ENCODE measurements around the gene INAVA.
"Not testable (repeated sequence)": the region's sequence is repeated elsewhere in the genome, so short reads cannot be mapped to it uniquely, and the experiment has no call there.

INAVA gene

DNA sequence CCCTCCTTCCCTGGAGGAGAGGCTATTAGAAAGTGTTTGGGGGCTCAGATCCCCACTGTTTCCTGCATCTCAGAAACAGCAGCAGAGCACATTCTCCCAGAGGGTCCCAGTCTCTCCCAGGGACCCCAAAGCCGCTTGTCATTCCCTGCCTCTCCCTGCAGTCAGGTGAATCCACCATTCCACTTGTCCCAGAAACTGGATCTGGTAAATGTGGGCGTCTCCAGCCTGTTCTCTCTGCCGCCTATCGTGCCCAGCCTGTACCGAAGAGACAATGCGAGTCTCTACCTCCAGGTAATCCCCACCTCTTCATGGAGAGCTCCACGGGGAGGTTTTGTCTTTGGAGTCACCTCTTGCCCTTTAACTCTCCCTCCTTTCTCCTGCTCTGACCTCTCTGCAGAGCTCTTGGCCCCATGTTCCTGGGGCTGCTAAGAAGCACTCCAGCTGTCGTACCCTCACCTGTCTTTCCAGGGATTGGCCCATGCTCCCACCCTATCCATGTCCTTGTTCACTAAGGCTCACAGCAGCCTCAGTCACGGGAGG lies 26.9 kb downstream of the INAVA start:
- DNase-seq = no peak

DNA sequence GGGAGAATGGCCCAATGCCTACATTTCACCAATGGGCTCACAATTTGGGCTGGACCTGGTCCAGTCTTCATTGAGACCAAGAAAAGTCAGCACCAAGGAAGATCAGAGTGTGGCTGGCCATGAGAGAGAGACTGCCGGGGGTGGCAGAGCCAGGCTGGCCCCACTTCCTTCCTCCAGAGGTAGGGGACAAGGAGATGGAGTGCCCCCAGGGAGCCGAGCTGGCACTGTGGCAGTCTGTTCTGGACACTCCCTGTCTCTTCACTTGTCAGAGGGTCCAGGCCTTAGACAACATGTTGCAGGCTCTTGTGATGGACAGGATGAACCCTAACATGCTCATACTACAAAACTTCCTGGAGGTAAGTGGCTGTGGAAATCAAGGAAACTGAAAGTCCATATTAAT lies 27.7 kb downstream of the INAVA start:
- no peak for DNase-seq

DNA sequence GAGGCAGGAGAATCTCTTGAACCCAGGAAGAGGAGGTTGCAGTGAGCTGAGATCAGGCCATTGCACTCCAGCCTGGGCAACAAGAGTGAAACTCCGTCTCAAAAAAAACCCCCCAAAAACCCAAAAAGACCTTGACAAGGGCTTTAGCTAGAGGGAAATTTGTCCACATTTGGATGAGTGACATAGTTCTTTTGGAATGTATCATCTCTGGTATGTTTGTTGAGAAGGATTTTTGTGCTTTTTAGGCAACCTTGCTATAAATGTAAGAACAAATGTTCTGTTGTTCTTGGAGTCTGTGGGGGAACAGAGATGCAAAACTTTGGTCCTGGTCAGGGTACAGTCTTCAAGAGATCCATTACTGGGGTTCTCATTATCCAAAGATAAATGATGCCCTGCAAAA lies 28.9 kb downstream of the INAVA start:
- no peak for DNase-seq

DNA sequence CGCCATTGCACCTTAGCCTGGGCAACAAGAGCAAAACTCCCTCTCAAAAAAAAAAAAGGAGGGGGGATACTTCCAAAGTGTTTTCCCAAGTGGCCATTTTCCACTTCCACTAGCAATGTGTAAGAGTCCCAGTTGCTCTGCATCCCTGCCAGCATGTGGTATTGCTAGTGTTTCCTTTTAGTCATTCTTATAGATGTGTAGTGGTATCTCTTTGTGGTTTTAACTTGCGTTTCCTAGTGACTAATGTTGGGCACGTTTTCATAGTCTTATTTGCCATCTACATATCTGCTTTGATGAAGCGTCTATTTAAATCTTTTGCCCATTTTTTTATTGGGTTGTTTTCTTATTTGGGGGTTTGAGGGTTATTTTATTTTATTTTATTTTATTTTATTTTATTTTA lies 31.1 kb downstream of the INAVA start:
- no peak for DNase-seq

DNA sequence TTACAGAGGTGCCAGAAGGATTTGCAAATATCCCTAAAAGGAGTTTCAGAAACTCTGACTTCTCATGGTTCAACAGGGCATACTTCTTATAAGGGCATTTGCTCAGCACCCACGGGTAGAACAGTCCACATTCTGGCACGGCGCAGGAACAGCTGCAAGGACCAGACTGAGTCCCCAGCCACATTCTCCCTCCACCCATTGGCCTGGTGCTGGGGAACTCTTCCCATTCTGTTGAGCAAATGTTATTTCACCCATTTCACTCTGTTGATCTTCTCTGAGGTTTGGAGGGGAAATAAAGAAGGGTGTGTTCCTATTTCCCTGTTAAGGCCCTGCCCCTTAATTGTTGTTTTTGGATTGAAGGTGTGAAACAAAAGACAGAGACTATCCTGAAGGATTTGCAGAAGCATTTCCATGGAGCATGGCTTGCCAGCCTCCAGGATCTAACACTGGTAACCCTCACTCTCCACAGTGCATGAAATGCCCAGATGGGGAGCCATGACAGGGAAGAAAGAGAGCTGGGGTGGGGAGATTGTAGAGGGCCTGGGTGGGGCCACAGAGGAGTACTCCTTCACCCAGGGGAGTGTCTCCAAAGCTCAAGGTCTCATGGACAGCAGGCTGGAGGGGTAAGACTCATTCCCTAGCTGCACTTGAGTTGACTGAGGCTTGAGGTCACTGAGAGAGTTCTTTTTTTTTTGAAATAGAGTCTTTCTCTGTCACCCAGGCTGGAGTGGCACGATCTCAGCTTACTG lies 35.0 kb downstream of the INAVA start:
- DNase-seq = no peak

DNA sequence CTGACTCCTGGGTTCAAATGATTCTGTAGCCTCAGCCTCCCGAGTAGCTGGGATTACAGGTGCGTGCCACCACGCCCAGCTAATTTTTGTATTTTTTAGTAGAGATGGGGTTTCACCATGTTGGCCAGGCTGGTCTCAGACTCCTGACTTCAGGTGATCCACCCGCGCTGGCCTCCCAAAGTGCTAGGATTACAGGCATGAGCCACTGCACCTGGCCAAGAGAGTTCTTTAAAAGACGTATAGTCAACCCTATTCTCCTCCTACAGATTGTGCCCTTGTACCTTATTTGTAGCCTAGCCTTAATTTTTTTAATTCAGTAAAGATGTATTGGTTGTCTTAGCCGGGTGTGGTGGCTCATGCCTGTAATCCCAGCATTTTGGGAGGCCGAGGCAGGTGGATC lies 35.6 kb downstream of the INAVA start:
- not testable (repeated sequence) for DNase-seq

DNA sequence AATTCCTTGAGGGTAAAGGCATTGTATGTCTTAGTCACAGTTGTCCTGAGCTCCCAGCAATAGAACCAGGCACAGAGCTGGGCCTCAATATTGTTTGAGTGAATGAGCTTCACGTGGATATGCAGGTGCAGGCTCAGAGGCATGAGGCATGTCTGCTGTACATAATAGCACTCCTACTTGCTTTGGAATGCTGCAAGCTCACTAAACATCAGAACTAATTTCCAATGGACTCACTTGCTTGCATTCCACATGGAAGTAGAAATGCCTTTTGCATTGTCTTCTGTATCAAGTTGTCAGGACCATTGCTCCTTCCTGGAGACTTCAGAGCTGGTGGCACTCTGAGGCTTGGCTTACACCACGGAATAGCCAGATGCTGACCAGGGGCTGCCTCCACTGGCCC lies 37.1 kb downstream of the INAVA start:
- no peak for DNase-seq

DNA sequence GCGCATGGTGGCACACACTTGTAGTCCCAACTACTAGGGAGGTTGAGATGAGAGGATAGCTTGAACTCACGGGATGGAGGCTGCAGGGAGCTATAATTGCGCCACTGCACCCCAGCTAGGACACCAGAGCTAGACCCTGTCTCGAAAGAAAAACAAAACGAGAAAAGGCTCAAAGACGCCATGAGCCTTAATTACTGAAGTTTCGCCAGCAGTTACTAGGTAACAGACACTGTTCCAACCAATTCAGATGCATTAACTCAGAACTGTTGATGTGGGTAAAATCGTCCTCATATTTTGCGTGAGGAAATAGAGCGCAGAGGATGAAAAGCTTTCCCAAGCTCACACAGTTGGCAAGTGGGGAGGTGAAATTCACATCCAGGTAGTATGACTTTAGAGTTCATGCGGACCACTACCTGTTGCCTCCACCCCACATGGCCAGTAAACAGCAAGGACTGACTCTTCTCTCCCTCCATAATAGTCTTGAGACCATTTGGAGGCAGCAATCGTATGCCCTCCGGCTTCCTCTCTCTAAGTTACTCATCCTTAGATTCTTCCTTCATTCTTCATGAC lies 40.1 kb downstream of the INAVA start:
- no peak for DNase-seq

DNA sequence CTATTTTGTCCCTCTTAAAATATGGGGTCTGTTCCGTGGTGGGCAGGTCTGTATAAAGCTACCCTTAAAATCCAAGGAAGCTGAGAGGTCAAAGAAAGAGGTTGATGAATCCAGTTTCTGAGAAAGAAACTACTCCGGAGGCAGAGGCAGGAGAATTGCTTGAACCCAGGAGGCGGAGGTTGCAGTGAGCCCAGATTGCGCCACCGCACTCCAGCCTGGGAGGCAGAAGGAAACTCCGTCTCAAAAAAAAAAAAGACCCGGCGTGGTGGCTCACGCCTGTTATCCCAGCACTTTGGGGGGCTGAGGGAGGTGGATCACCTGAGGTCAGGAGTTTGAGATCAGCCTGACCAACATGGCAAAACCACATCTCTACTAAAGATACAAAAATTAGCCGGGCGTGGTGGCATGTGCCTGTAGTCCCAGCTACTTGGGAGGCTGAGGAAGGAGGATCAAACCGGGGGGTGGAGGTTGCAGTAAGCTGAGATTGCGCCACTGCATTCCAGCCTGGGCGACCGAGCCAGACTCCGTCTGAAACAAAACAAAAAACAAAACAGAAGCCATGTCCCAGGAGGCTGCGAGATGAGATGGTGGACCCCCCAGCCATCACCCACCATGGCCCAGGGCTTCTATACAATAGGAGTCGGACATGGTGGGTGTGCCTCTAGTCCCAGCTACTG lies 40.7 kb downstream of the INAVA start:
- DNase-seq = not testable (repeated sequence)

DNA sequence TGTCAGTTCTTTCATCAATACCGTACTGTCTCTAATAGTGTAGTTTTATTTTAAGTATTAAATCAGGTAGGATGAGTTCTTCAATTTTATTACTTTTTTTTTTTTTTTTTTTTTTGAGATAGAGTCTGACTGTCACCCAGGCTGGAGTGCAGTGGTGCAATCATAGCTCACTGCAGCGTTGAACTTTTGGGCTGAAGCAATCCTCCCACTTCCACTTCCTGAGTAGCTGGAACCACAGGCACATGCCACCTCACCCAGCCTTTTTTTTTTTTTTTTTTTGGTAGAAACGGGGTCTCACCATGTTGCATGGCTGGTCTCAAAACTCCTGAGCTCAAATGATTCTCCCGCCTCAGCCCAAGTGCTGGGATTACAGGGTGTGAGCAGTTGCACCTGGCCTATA lies 44.3 kb downstream of the INAVA start:
- peak; percentile 89 for DNase-seq

DNA sequence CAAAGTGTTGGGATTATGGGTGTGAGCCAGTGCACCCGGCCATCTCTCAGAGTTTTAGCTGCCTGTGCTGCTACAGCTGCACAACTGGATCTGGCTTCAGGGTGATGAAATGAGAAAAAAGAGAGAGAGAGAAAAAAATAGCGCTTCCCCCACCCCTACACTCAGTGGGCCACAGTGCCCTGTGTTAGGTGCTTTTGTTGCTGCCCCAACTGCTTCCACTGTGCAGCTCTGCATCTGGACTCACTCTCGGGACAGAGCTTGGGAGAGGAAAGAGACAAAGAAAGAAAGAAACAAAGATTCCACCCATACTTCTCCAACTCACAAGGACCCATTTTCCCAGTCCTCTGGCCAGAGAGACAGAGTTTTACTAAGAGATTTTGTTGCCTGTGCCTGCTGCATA lies 50.4 kb downstream of the INAVA start:
- DNase-seq = no peak

DNA sequence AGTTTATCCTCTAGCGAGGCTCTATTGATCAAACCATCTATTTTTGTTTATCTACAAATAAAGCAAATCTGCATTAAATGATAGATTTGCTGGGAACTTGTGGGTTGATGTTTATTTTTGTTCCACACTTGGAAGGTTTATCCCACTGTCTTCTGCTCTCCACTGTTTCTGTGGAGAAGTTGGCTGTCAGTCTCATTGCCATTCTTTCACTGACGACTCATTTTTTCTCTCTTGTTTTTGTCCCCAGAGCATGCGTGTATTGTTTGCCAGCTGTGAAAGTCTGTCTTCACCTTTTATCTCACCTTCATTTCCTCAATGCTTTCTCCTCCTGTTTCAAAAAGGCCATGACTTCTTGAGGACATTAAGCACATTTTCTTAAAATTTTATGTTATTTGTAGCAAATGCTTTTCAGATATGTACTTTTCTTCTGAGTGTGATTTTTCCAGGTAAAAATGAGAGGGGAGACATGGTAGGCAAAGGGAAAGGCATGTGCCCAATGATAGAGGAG lies 52.4 kb downstream of the INAVA start:
- no peak for DNase-seq

DNA sequence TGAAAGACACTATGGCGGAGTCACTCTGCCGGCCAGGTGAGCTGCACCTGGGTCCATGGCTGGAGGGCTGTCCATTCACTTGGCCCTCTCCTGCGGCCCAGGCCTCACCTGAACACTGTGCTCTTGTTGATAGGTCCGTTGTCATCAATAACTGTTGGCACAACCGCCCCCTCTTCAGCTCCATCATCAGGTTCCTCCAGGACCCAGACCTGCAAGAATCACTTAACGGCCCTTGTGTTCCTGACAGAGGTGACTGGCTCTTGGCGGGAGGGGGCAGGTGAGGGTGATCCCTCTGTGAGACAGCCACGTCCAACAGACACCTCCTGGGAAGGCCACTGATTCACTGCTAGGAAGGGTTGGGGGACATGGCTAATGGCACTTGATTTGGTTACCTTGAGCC lies 54.9 kb downstream of the INAVA start:
- DNase-seq = no peak

DNA sequence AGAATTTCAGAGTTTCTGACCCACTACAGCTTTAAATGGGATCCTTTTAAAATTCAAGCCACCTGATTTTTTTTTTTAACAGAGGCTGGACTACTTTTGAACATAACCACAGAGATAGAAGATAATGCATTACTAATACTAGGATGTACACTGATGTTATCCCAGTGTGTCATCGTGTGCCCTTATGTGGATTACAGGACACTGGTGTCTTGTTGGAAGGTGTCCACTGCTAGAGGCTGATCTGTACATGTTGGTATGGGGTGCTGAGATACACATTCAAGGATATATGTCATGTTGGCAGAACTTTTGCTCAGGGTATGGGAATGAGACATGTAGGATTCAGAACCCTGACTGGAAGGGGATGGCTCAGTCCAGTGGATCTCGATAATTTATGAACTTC lies 56.3 kb downstream of the INAVA start:
- DNase-seq = no peak

DNA sequence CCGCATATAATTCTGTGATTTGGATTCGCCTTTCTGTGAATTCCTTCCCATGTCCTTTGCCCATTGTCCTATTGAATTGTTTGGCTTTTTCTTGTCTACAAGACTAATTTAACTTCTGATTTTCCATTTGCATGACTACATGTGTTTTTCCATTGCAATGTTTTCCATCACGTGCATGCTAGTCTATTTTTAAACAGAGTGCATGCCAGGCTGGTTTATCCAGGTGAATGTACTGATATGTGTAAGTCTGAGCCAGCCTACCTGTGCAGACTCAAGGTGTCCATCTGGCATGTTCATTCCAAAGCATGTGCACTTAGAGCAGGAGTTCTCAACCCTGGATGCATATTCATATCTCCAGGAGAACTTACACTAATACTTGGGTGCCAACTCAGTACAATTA lies 59.7 kb downstream of the INAVA start:
- DNase-seq = no peak

DNA sequence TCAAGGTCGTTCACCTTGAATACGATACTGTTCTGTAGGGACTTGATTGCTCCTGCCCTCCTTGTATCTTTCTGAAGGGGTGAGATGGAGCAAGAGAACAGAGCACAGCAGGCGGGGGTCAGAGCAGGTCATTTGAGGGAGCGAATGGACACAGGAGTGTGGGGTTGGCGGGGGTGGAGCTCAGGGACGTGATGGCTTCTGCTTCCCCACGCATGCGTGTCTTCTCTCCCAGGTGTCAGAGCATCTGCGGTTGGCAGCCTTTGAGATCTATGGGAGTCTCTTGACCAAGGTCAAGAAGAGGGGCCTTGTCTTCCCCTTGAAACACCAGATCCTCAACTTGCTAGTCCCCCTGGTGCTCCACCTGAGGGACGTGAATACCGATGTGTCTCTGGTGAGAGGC lies 63.9 kb downstream of the INAVA start:
- no peak for DNase-seq

DNA sequence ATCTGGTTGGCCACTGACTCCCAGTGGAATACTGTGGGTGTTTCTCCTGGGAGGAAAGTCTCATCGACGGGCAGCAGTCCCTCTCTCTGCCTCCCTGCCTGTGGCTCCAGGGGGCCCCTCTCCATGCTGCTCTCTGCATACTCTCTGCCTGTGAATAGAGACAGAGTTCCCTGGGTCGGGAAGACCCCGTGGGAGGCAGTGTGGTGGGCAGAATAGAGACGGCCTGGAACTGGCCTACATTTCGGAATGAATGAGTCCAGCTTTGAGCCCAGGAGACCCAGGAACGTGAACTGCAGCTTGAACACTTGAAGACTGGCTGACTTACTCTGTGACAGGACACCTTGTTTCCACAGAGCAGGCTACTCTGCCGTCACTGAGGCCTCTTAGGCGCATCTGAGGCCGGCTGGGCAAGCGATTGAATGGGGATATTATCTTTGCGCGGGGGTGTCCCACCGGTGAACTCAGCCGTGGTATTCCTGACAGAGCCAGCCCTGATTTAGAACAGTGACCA lies 64.8 kb downstream of the INAVA start:
- no peak for DNase-seq

DNA sequence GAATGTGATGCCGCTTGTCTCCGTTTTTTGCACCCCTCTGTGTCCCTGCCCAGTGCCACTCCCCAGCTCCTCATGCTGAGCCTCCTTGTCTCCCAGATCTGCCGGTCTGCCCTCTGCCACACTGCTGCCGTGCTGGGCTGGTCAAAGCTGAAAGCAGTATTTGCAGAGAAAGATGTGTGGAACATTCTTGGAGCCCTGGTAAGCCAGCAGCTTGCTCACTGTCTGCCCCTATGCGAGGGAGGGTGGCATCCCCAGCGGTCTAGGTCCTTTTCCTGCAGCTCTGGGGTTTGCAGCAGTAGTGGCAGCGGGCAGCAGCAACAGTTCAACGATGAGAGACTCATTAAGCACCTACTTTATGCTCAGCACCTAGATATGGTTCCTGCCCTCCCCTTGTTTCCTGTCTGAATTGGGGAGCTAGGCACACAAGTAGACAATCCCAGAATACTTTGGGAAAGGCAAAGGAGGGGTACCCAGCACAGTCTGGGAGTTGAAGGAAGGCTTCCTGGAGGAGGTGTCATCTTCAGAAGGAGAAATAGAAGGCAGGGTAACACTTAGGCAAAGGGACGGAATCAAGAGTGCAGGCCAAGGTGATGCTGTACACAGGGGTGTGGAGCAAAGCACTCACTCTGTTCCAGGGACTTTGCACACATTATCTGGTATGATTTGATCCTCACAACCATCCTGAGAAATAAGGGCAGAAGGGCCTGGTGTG lies 65.7 kb downstream of the INAVA start:
- no peak for DNase-seq

DNA sequence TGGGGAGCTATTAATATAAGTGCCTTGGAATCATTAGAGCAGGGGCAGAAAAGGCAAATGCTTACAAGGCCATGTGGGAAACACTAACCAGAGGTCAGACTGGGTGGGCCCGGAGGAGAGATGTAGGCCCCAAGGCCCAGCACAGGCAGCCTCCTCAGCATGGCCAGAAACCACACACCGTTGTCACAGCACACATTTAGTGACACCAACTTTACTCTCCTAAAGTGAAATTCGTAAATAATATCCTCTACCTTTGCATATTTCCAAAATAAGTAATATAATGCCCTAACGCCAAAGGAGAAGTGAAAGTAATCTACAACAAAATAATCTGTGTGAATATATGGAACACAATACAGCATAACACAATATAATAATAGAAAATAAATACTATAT lies 66.2 kb downstream of the INAVA start:
- DNase-seq = no peak

DNA sequence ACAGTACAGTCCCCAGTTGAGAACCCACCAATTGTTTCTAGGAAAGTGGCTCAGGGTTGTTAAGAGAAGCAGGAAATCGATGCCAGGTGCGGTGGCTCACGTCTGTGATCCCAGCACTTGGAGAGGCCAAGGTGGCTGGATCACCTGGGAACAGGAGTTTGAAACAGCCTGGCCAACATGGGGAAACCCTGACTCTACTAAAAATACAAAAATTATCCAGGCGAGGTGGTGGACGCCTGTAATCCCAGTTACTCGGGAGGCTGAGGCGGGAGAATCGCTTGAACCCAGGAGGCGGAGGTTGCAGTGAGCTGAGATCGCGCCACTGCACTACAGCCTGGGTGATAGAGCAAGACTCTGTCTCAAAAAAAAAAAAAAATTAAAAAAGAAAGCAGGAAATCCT lies 67.5 kb downstream of the INAVA start:
- not testable (repeated sequence) for DNase-seq

DNA sequence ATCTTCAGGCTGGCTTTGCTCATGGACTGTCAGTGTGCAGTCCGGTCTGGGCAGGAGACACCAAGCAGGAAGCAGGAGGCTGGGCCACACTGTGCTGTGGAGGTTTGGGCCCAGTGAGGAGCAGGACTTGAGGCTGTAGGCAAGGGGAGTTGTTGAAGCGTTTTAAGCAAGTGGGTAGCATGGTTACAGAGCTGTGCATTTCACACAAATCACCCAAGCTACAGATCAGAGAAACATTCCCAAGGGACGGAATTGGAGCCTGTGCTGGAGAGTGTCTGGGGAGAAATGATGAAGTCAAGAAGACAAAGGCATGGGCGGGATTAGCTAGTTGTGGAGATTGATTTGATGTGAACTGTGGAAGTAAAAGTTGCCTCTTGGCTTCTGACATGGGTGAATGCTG lies 67.9 kb downstream of the INAVA start:
- no peak for DNase-seq

DNA sequence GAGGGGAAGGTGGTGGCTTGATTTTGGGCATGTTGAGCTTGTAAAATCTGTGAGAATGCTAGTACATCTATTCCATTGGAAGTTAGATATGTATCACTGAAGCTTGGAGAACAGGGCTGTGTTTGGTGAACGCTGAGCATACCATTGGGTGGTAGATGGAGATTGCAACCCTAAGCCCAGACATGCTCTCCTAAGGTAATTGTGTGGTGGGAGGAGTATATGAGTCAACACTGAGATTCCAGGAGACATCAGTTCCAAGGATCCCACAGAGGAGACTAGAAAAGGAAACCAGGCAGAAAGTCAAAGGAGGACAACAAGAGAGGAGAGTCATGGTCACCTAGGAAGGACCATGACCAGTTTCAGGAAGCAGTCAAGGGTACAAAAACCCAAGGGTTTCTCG lies 68.4 kb downstream of the INAVA start:
- no peak for DNase-seq

DNA sequence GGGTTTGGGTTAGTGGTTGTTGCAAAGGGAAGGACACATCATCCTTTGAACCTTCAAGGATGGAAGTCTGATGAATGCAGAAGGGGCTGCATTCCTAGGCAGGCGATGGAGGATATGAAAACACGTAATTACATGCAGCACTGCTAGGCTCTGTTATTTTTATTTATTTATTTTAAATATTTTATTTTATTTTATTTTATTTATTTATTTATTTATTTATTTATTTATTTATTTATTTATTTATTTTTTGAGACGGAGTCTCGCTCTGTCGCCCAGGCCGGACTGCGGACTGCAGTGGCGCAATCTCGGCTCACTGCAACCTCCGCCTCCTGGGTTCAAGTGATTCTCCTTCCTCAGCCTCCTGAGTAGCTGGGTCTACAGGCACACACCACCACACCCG lies 69.2 kb downstream of the INAVA start:
- not testable (repeated sequence) for DNase-seq

Data from inflammatory macrophage treated with lipopolysaccharide for 4 hours (primary cell).